Measurements from ENCODE around the gene FRMPD1.

The FRMPD1 gene

DNA sequence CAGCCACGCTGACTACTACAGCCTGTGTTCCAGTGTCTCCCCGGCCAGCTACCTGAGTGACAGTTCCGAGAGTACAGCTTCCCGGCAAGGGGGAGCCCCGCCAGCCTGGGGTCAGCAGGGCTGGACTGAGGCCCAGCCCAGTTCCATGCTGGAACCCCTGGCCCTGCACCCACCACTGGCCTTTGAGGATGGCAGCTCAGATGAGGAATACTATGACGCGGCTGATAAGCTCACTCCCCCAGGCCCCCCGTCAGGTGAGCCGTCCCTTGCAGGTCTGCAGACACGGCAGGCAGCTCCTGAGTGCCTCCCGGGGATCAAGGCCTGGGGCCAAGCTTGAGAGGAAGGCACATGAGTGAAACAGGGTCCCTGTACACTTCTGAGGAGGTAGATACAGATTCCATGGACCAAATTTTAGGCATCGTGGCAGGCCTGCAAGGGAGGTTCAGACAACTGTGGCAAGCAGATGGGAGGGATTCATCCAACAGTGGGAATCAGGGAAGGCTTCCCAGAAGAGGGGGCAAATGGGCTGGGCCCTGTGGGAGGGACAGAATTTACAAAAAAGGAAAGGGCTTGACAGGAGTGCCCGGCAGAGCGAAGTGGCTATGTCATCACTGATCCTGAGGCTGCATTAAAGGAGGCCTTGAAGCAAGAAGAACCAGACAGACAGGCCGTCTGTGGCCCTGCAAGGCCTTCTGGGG, 90.0 kb downstream of the FRMPD1 start:
- Histone ChIP-seq H3K4me2 (ENCODE audit: low read depth, low read length) (no peak overlapping the region), H2AFZ (ENCODE audit: low read length) (no peak overlapping the region), H3K27me3 (replicated peaks; ENCODE audit: insufficient read depth, low read length) (no peaks in the 10 kb centered on the region), H3F3A (ENCODE audit: insufficient read depth, low read length) (no peaks in the 10 kb centered on the region), H3K9ac (ENCODE audit: low read length) (no peak overlapping the region), H3K4me1 (ENCODE audit: low read length) (no peaks in the 10 kb centered on the region), H3K79me2 (ENCODE audit: low read length) (no peaks in the 10 kb centered on the region), H3K27ac (ENCODE audit: low read length) (no peak overlapping the region), H3K4me3 (ENCODE audit: low read length) (no peak overlapping the region), H3K36me3 (replicated peaks; ENCODE audit: insufficient read depth, low read length) (no peaks in the 10 kb centered on the region), H3K9me2 (replicated peaks; ENCODE audit: insufficient read depth, low read length) (no peaks in the 10 kb centered on the region), H4K20me1 (ENCODE audit: insufficient read depth, low read length) (no peaks in the 10 kb centered on the region), H3K9me3 (replicated peaks; ENCODE audit: insufficient read depth, low read length) (no peaks in the 10 kb centered on the region)
- no peak for TF ChIP-seq EZH2phosphoT487 (IDR thresholded peaks at IDR 0.05; ENCODE audit: low read length)
- TF ChIP-seq, protein P1, sequence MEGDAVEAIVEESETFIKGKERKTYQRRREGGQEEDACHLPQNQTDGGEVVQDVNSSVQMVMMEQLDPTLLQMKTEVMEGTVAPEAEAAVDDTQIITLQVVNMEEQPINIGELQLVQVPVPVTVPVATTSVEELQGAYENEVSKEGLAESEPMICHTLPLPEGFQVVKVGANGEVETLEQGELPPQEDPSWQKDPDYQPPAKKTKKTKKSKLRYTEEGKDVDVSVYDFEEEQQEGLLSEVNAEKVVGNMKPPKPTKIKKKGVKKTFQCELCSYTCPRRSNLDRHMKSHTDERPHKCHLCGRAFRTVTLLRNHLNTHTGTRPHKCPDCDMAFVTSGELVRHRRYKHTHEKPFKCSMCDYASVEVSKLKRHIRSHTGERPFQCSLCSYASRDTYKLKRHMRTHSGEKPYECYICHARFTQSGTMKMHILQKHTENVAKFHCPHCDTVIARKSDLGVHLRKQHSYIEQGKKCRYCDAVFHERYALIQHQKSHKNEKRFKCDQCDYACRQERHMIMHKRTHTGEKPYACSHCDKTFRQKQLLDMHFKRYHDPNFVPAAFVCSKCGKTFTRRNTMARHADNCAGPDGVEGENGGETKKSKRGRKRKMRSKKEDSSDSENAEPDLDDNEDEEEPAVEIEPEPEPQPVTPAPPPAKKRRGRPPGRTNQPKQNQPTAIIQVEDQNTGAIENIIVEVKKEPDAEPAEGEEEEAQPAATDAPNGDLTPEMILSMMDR (IDR thresholded peaks at IDR 0.05; ENCODE audit: low read length) = no peak
- TF ChIP-seq EZH2 (optimal IDR thresholded peaks at IDR 0.05; ENCODE audit: low read depth, low read length) = no peak
- no peak for DNase-seq

DNA sequence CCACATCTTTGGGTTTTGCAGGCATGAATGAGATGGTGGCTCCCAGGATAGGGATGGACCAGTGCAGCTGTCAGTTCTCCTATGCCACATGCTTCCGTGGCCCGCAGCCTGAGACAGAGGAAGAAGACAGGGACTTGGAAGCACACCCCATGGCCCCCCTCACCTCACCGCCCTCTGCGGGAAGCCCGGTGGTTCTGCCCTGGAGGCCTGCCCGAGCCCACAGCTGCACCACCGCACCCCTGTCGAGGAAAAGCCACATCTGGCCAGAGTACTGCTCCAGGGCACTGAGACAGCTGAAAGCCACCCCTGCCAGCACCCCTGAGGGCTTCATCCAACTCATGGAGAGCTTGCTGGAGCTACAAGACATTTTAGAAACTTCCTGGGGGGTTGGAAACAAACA, 95.2 kb downstream of the FRMPD1 start:
- Histone ChIP-seq H3F3A (ENCODE audit: insufficient read depth, low read length) (no peaks in the 10 kb centered on the region), H3K4me2 (ENCODE audit: low read depth, low read length) (no peak overlapping the region), H3K27ac (ENCODE audit: low read length) (no peak overlapping the region), H3K4me3 (ENCODE audit: low read length) (no peak overlapping the region), H3K27me3 (replicated peaks; ENCODE audit: insufficient read depth, low read length) (no peaks in the 10 kb centered on the region), H3K36me3 (replicated peaks; ENCODE audit: insufficient read depth, low read length) (no peaks in the 10 kb centered on the region), H3K4me1 (ENCODE audit: low read length) (no peaks in the 10 kb centered on the region), H3K9me3 (replicated peaks; ENCODE audit: insufficient read depth, low read length) (no peaks in the 10 kb centered on the region), H3K9me2 (replicated peaks; ENCODE audit: insufficient read depth, low read length) (no peaks in the 10 kb centered on the region), H4K20me1 (ENCODE audit: insufficient read depth, low read length) (no peaks in the 10 kb centered on the region), H3K9ac (ENCODE audit: low read length) (no peak overlapping the region), H3K79me2 (ENCODE audit: low read length) (no peaks in the 10 kb centered on the region), H2AFZ (ENCODE audit: low read length) (no peak overlapping the region)
- no peak for TF ChIP-seq EZH2phosphoT487 (IDR thresholded peaks at IDR 0.05; ENCODE audit: low read length)
- no peak for TF ChIP-seq EZH2 (optimal IDR thresholded peaks at IDR 0.05; ENCODE audit: low read depth, low read length)
- TF ChIP-seq, protein P1 (IDR thresholded peaks at IDR 0.05; ENCODE audit: low read length) = no peak
- no peak for DNase-seq

DNA sequence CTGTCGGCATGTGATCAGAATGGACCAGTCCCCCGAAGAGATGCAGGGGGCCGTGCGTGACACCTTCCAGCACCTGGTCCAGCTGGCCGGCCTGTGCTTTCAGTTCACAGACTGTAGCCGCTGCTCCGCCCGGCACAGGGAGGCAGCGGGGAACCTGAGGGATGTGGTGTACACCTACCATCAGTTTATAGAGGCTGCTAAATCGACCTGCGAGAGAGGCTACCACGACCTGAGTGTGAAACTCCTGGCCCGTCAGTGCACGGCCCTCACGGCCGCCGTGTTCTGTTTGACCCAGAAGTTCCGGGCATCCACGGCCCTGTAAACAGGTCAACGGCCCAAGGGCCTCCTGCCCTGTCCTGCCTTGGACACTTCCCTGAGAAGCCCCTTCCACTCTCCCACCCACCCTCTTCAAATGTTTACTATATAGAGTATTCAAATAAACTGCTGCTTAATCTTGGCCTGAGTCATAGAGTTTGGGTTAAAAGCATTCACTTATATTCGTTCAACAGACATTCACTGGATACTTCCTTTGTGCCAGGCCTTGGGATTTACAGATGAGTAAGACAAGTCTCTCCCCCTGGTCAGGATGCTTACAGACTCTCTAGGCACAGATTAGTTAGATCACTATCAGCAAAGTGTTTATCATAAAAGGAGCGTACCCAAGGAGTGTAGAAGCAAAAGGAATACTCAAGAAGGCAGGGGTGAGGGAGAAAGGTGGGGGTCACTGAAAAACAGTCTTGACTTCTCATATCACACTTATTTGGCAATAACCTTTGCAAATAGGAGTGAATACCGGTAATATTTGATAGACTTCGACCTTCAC, 95.9 kb downstream of the FRMPD1 start:
- H3K36me3 ChIP-seq (replicated peaks; ENCODE audit: insufficient read depth, low read length) = no peaks in the 10 kb centered on the region
- H3K27me3 ChIP-seq (replicated peaks; ENCODE audit: insufficient read depth, low read length) = no peaks in the 10 kb centered on the region
- no peak overlapping the region for H3K27ac ChIP-seq (ENCODE audit: low read length)
- H3K4me3 ChIP-seq (ENCODE audit: low read length) = no peak overlapping the region
- no peaks in the 10 kb centered on the region for H4K20me1 ChIP-seq (ENCODE audit: insufficient read depth, low read length)
- no peaks in the 10 kb centered on the region for H3F3A ChIP-seq (ENCODE audit: insufficient read depth, low read length)
- no peak overlapping the region for H3K9ac ChIP-seq (ENCODE audit: low read length)
- H3K9me2 ChIP-seq (replicated peaks; ENCODE audit: insufficient read depth, low read length) = no peaks in the 10 kb centered on the region
- no peak for DNase-seq
- H3K4me1 ChIP-seq (ENCODE audit: low read length) = no peaks in the 10 kb centered on the region
- no peak overlapping the region for H3K4me2 ChIP-seq (ENCODE audit: low read depth, low read length)
- no peaks in the 10 kb centered on the region for H3K79me2 ChIP-seq (ENCODE audit: low read length)
- no peak for TF ChIP-seq EZH2phosphoT487 (IDR thresholded peaks at IDR 0.05; ENCODE audit: low read length)
- TF ChIP-seq, protein P1 (IDR thresholded peaks at IDR 0.05; ENCODE audit: low read length) = no peak
- no peak for TF ChIP-seq EZH2 (optimal IDR thresholded peaks at IDR 0.05; ENCODE audit: low read depth, low read length)
- no peak overlapping the region for H2AFZ ChIP-seq (ENCODE audit: low read length)
- H3K9me3 ChIP-seq (replicated peaks; ENCODE audit: insufficient read depth, low read length) = no peaks in the 10 kb centered on the region
